ENCODE measurements around the gene INPP1. TPM values are rescaled to one million over a fixed set of nuclear protein-coding genes. Genes with fewer than 3 reads are reported as not detected.
A peak's percentile ranks its signal among the peaks of the same experiment; 100 is the strongest.
"Not testable (repeated sequence)": the region's sequence is repeated elsewhere in the genome, so short reads cannot be mapped to it uniquely, and the experiment has no call there.

Gene INPP1
- total RNA-seq, 1 donor from 2014 or later: 15.3 TPM

GRCh38 chr2:190335225-190335559 lies 8.2 kb upstream of the INPP1 start:
- H3K27me3 Mint-ChIP-seq (ENCODE audit: low read depth): no peaks in the 10 kb centered on the region
- no peak overlapping the region for H3K4me3 Mint-ChIP-seq
- no peak overlapping the region for H3K27ac Mint-ChIP-seq (ENCODE audit: unreplicated experiment)
- no peaks in the 10 kb centered on the region for H3K36me3 Mint-ChIP-seq (ENCODE audit: low read depth)
- H3K9me3 Mint-ChIP-seq: peaks cover 2% of the 10 kb centered on the region
- no peak for DNase-seq (ENCODE audit: low read depth, low spot score)
- no peak for TF ChIP-seq CTCF (conservative IDR thresholded peaks at IDR 0.05)
- peaks cover 6% of the 10 kb centered on the region for H3K4me1 Mint-ChIP-seq

- not testable (repeated sequence) for H3K9me3 Mint-ChIP-seq; H3K4me3 Mint-ChIP-seq; DNase-seq (ENCODE audit: low read depth, low spot score); H3K36me3 Mint-ChIP-seq (ENCODE audit: low read depth); H3K27me3 Mint-ChIP-seq (ENCODE audit: low read depth); H3K27ac Mint-ChIP-seq (ENCODE audit: unreplicated experiment)
- H3K4me1 Mint-ChIP-seq: peaks cover 10% of the 10 kb centered on the region
These were observed 7.8 kb upstream of the INPP1 start for GRCh38 chr2:190335584-190335983.

- H3K36me3 Mint-ChIP-seq (ENCODE audit: low read depth): no peaks in the 10 kb centered on the region
- no peak overlapping the region for H3K4me3 Mint-ChIP-seq
- H3K9me3 Mint-ChIP-seq: peaks cover 4% of the 10 kb centered on the region
- H3K4me1 Mint-ChIP-seq: peaks cover 16% of the 10 kb centered on the region
- no peak for DNase-seq (ENCODE audit: low read depth, low spot score)
- TF ChIP-seq CTCF (conservative IDR thresholded peaks at IDR 0.05): no peak
- no peaks in the 10 kb centered on the region for H3K27me3 Mint-ChIP-seq (ENCODE audit: low read depth)
- no peak overlapping the region for H3K27ac Mint-ChIP-seq (ENCODE audit: unreplicated experiment)
These were observed 7.0 kb upstream of the INPP1 start for GRCh38 chr2:190336420-190336819.

GRCh38 chr2:190338453-190338852 lies 4.9 kb upstream of the INPP1 start:
- no peaks in the 10 kb centered on the region for H3K27me3 Mint-ChIP-seq (ENCODE audit: low read depth)
- TF ChIP-seq CTCF (conservative IDR thresholded peaks at IDR 0.05): no peak

GRCh38 chr2:190339394-190339793 lies 4.0 kb upstream of the INPP1 start:
- Mint-ChIP-seq H3K36me3 (ENCODE audit: low read depth) (no peaks in the 10 kb centered on the region), H3K4me1 (peaks cover 18% of the 10 kb centered on the region)

More at GRCh38 chr2:190338453-190338852, 4.9 kb upstream of the INPP1 start:
- Mint-ChIP-seq H3K4me3 (no peak overlapping the region), H3K9me3 (peaks cover 4% of the 10 kb centered on the region), H3K36me3 (ENCODE audit: low read depth) (no peaks in the 10 kb centered on the region), H3K27ac (ENCODE audit: unreplicated experiment) (no peak overlapping the region), H3K4me1 (peaks cover 17% of the 10 kb centered on the region)
- no peak for DNase-seq (ENCODE audit: low read depth, low spot score)

GRCh38 chr2:190340369-190340768 lies 3.0 kb upstream of the INPP1 start:
- Mint-ChIP-seq H3K9me3 (peaks cover 4% of the 10 kb centered on the region), H3K27me3 (ENCODE audit: low read depth) (no peaks in the 10 kb centered on the region), H3K27ac (ENCODE audit: unreplicated experiment) (peak overlapping the region; percentile 95), H3K36me3 (ENCODE audit: low read depth) (no peaks in the 10 kb centered on the region), H3K4me3 (peak overlapping the region; percentile 84), H3K4me1 (peaks cover 22% of the 10 kb centered on the region)
- peak; percentile 13 for DNase-seq (ENCODE audit: low read depth, low spot score)
- no peak for TF ChIP-seq CTCF (conservative IDR thresholded peaks at IDR 0.05)

More at GRCh38 chr2:190339394-190339793, 4.0 kb upstream of the INPP1 start:
- Mint-ChIP-seq H3K27ac (ENCODE audit: unreplicated experiment) (no peak overlapping the region), H3K9me3 (peaks cover 4% of the 10 kb centered on the region), H3K27me3 (ENCODE audit: low read depth) (no peaks in the 10 kb centered on the region), H3K4me3 (no peak overlapping the region)
- DNase-seq (ENCODE audit: low read depth, low spot score): no peak
- no peak for TF ChIP-seq CTCF (conservative IDR thresholded peaks at IDR 0.05)
